Measurements from ENCODE around the gene CEP85L. TPM values are rescaled to one million over a fixed set of nuclear protein-coding genes. Genes with fewer than 3 reads are reported as not detected.

CEP85L gene
- total and polyA plus RNA-seq, 2 experiments from 2014 or later = 9.1 to 10.1 TPM

GRCh38 chr6:118504611-118505010 is 146.8 kb downstream of the CEP85L start:
- H3K4me3 Mint-ChIP-seq = no peak overlapping the region
- no peak for ATAC-seq
- Histone ChIP-seq H3K4me3 (no peak overlapping the region), H3K36me3 (ENCODE audit: insufficient read depth) (no peaks in the 10 kb centered on the region; the same call in 1 of the 2 replicates), H4K20me1 (replicated peaks; ENCODE audit: insufficient read depth) (no peaks in the 10 kb centered on the region), H3K4me2 (no peak overlapping the region), H3K27me3 (ENCODE audit: insufficient read depth) (no peaks in the 10 kb centered on the region), H3K9me2 (ENCODE audit: insufficient read depth) (no peaks in the 10 kb centered on the region), H3K4me1 (ENCODE audit: insufficient read depth) (no peaks in the 10 kb centered on the region), H3K79me2 (replicated peaks; ENCODE audit: insufficient read depth) (no peaks in the 10 kb centered on the region), H3K27ac (ENCODE audit: low read depth) (no peak overlapping the region), H3F3A (replicated peaks; ENCODE audit: low read depth) (no peaks in the 10 kb centered on the region), H2AFZ (no peak overlapping the region)
- no peak overlapping the region for H3K27ac Mint-ChIP-seq
- H3K36me3 Mint-ChIP-seq (ENCODE audit: low read depth) = peaks cover 20% of the 10 kb centered on the region; the same call in 2 of the 3 replicates
- DNase-seq (ENCODE audit: low spot score) = no peak
- peaks cover 10% of the 10 kb centered on the region for H3K9me3 Mint-ChIP-seq
- TF ChIP-seq NANOG (IDR thresholded peaks at IDR 0.05; ENCODE audit: borderline replicate concordance) = no peak
- H3K4me1 Mint-ChIP-seq = no peaks in the 10 kb centered on the region
- H3K27me3 Mint-ChIP-seq (ENCODE audit: insufficient read depth, low read depth, poor library complexity) = peaks cover 3% of the 10 kb centered on the region

- peaks cover 21% of the 10 kb centered on the region; the same call in 2 of the 3 replicates for H3K36me3 Mint-ChIP-seq (ENCODE audit: low read depth)
- no peaks in the 10 kb centered on the region; the same call in 1 of the 2 replicates for H3K36me3 ChIP-seq (ENCODE audit: insufficient read depth)
- no peak overlapping the region for H3K27ac Mint-ChIP-seq
- no peak overlapping the region for H3K4me2 ChIP-seq
- no peaks in the 10 kb centered on the region for H3K27me3 ChIP-seq (ENCODE audit: insufficient read depth)
- H3K4me3 Mint-ChIP-seq = no peak overlapping the region
- H3K4me1 Mint-ChIP-seq = no peaks in the 10 kb centered on the region
- ATAC-seq (no peak), DNase-seq (ENCODE audit: low spot score) (no peak)
- peaks cover 3% of the 10 kb centered on the region for H3K27me3 Mint-ChIP-seq (ENCODE audit: insufficient read depth, low read depth, poor library complexity)
- no peak overlapping the region for H3K27ac ChIP-seq (ENCODE audit: low read depth)
- H3K79me2 ChIP-seq (replicated peaks; ENCODE audit: insufficient read depth) = no peaks in the 10 kb centered on the region
- peaks cover 11% of the 10 kb centered on the region for H3K9me3 Mint-ChIP-seq
- H2AFZ ChIP-seq = no peak overlapping the region
- no peaks in the 10 kb centered on the region for H4K20me1 ChIP-seq (replicated peaks; ENCODE audit: insufficient read depth)
- no peaks in the 10 kb centered on the region for H3K4me1 ChIP-seq (ENCODE audit: insufficient read depth)
- H3K4me3 ChIP-seq = no peak overlapping the region
- no peaks in the 10 kb centered on the region for H3F3A ChIP-seq (replicated peaks; ENCODE audit: low read depth)
- H3K9me2 ChIP-seq (ENCODE audit: insufficient read depth) = no peaks in the 10 kb centered on the region
- TF ChIP-seq REST (IDR thresholded peaks at IDR 0.05; ENCODE audit: unreplicated experiment) (no peak), STAT1 (IDR thresholded peaks at IDR 0.05; ENCODE audit: unreplicated experiment) (no peak), EZH2 (IDR thresholded peaks at IDR 0.05; ENCODE audit: low read depth, unreplicated experiment) (no peak), CREB1 (CRISPR knock-in tag; IDR thresholded peaks at IDR 0.05; ENCODE audit: low read depth) (no peak), NANOG (IDR thresholded peaks at IDR 0.05; ENCODE audit: borderline replicate concordance) (no peak), ZNF462 (CRISPR knock-in tag; IDR thresholded peaks at IDR 0.05) (no peak), ETS1 (IDR thresholded peaks at IDR 0.05) (no peak), CTCF (conservative IDR thresholded peaks at IDR 0.05; ENCODE audit: low read depth in 2 of 2) (no peak), ZNF114 (CRISPR knock-in tag; IDR thresholded peaks at IDR 0.05) (no peak)
Measured at GRCh38 chr6:118502169-118502568, 149.2 kb downstream of the CEP85L start.
